IMR-90 (cell line): ENCODE results near the gene FBXL4.

Source experiments
- MAZ ChIP-seq: IDR thresholded peaks from 2 replicates; pipeline ENCODE4 v1.6.1; 2012; ENCODE audit warnings: low read depth, mild to moderate bottlenecking, low read length, improper control_type of control experiment, moderate library complexity, borderline replicate concordance
- TF ChIP-seq, protein P1 (sequence below): conservative IDR thresholded peaks from 2 replicates; pipeline ENCODE4 v1.5.1; 2012; ENCODE audit warnings: mild to moderate bottlenecking, low read depth, low read length, improper control_type of control experiment

DNA sequence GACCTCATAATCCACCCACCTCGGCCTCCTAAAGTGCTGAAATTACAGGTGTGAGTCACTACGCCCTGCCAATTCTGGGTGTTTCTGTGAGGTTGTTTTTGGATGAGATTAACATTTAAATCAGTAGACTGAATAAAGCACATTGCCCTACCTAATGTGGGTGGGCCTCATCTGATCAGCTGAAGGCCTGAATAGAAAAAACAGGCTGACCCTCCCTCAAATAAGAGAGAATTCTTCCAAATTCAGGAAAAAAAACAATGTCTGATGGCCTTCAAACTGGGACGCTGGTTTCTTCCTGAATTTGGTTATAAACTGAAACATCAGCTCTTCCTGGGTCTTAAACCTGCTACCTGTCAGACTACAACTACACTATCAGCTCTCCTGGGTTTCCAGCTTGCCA lies 62.4 kb downstream of the FBXL4 start:
- TF ChIP-seq, protein P1, sequence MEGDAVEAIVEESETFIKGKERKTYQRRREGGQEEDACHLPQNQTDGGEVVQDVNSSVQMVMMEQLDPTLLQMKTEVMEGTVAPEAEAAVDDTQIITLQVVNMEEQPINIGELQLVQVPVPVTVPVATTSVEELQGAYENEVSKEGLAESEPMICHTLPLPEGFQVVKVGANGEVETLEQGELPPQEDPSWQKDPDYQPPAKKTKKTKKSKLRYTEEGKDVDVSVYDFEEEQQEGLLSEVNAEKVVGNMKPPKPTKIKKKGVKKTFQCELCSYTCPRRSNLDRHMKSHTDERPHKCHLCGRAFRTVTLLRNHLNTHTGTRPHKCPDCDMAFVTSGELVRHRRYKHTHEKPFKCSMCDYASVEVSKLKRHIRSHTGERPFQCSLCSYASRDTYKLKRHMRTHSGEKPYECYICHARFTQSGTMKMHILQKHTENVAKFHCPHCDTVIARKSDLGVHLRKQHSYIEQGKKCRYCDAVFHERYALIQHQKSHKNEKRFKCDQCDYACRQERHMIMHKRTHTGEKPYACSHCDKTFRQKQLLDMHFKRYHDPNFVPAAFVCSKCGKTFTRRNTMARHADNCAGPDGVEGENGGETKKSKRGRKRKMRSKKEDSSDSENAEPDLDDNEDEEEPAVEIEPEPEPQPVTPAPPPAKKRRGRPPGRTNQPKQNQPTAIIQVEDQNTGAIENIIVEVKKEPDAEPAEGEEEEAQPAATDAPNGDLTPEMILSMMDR = no peak
- TF ChIP-seq MAZ = no peak
